NOMO-1 treated with dmso at 0.1 percent for 144 hours (cell line): ENCODE measurements around the gene PFN1.

Experiments
- DNase-seq: peaks from one replicate; lab custom pipeline; 2025; ENCODE audit not compliant: unreplicated experiment; lab: John Stamatoyannopoulos, UW

Gene PFN1

DNA sequence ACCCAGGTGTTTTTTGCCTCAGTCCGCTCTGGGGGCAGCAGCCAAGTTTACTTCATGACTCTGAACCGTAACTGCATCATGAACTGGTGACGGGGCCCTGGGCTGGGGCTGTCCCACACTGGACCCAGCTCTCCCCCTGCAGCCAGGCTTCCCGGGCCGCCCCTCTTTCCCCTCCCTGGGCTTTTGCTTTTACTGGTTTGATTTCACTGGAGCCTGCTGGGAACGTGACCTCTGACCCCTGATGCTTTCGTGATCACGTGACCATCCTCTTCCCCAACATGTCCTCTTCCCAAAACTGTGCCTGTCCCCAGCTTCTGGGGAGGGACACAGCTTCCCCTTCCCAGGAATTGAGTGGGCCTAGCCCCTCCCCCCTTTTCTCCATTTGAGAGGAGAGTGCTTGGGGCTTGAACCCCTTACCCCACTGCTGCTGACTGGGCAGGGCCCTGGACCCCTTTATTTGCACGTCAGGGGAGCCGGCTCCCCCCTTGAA is 51.1 kb downstream of the PFN1 start:
- DNase-seq: no peak

DNA sequence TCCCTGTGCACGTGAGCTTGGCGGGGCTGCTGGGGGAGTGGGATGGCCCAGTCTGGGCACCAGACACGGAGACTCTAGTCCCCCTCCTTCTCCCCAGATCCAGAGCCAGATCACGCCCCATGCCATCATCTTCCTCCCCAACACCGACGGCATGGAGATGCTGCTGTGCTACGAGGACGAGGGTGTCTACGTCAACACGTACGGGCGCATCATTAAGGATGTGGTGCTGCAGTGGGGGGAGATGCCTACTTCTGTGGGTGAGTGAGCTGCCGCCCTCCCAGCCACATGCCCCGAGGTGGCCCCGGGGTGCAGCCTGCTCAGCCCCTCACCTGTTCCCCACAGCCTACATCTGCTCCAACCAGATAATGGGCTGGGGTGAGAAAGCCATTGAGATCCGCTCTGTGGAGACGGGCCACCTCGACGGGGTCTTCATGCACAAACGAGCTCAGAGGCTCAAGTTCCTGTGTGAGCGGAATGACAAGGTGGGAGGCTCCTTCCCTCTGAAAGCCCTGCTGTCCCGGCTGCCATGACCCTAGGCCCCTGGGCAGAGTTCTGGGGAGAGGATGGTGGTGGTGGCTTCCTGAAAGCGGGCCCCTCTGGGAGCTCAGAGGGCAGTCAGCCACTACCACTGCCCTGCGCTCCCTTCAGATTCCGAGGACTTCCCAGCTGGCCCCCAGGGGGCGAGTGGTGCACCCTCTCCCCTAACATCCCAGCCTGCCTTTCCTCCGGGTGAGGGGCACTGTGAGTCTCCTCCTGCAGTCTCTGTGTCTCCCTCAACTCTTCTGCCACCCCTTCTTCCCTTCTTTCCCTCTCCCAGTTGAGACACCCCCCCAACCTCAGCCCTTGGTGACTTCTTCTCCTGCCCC is 51.8 kb downstream of the PFN1 start:
- no peak for DNase-seq

GRCh38 chr17:4895657-4896331 is 52.5 kb downstream of the PFN1 start:
- no peak for DNase-seq
